ENCODE measurements around the gene CNTNAP2.
"Not testable (repeated sequence)": the region's sequence is repeated elsewhere in the genome, so short reads cannot be mapped to it uniquely, and the experiment has no call there.

Gene CNTNAP2

GRCh38 chr7:147047696-147048095 lies 931.1 kb downstream of the CNTNAP2 start:
- DNase-seq, result no peak

GRCh38 chr7:147048864-147049263 lies 932.3 kb downstream of the CNTNAP2 start:
- DNase-seq, result no peak

- DNase-seq, result no peak
These were observed 936.2 kb downstream of the CNTNAP2 start for GRCh38 chr7:147052818-147053217.

GRCh38 chr7:147053746-147054145 lies 937.1 kb downstream of the CNTNAP2 start:
- no peak for DNase-seq

- no peak for DNase-seq
These were observed 943.5 kb downstream of the CNTNAP2 start for GRCh38 chr7:147060070-147060469.

GRCh38 chr7:147062897-147063296 lies 946.3 kb downstream of the CNTNAP2 start:
- no peak for DNase-seq

- DNase-seq, result no peak
These were observed 952.2 kb downstream of the CNTNAP2 start for GRCh38 chr7:147068842-147069241.

GRCh38 chr7:147069771-147070170 lies 953.2 kb downstream of the CNTNAP2 start:
- no peak for DNase-seq

GRCh38 chr7:147070886-147071285 lies 954.3 kb downstream of the CNTNAP2 start:
- DNase-seq, result no peak

GRCh38 chr7:147071536-147071935 lies 954.9 kb downstream of the CNTNAP2 start:
- no peak for DNase-seq

GRCh38 chr7:147078312-147078711 lies 961.7 kb downstream of the CNTNAP2 start:
- DNase-seq, result no peak

- DNase-seq, result no peak
These were observed 962.5 kb downstream of the CNTNAP2 start for GRCh38 chr7:147079083-147079482.

GRCh38 chr7:147079921-147080420 lies 963.4 kb downstream of the CNTNAP2 start:
- DNase-seq, result no peak

GRCh38 chr7:147081117-147081516 lies 964.5 kb downstream of the CNTNAP2 start:
- DNase-seq, result no peak

- no peak for DNase-seq
These were observed 972.5 kb downstream of the CNTNAP2 start for GRCh38 chr7:147089051-147089461.

- no peak for DNase-seq
These were observed 973.0 kb downstream of the CNTNAP2 start for GRCh38 chr7:147089608-147090007.

GRCh38 chr7:147096629-147097028 lies 980.0 kb downstream of the CNTNAP2 start:
- DNase-seq, result no peak

GRCh38 chr7:147103224-147103623 lies 986.6 kb downstream of the CNTNAP2 start:
- no peak for DNase-seq

- no peak for DNase-seq
These were observed 990.1 kb downstream of the CNTNAP2 start for GRCh38 chr7:147106746-147107145.

- DNase-seq, result not testable (repeated sequence)
These were observed 997.9 kb downstream of the CNTNAP2 start for GRCh38 chr7:147114525-147114924.

- no peak for DNase-seq
These were observed 1019.8 kb downstream of the CNTNAP2 start for GRCh38 chr7:147136352-147136751.

GRCh38 chr7:147145194-147145593 lies 1028.6 kb downstream of the CNTNAP2 start:
- no peak for DNase-seq

GRCh38 chr7:147146169-147146568 lies 1029.6 kb downstream of the CNTNAP2 start:
- no peak for DNase-seq

- no peak for DNase-seq
These were observed 1035.1 kb downstream of the CNTNAP2 start for GRCh38 chr7:147151661-147152060.

- no peak for DNase-seq
These were observed 1037.0 kb downstream of the CNTNAP2 start for GRCh38 chr7:147153571-147153970.

GRCh38 chr7:147161405-147161804 lies 1044.8 kb downstream of the CNTNAP2 start:
- DNase-seq, result no peak

Data from activated CD4-positive, CD25-positive, alpha-beta regulatory T cell (primary cell).